Trophoblast cell (in vitro differentiated cells and primary cell): Measurements from ENCODE around the gene RAP1B.
A peak's percentile ranks its signal among the peaks of the same experiment; 100 is the strongest.
"Not testable (repeated sequence)": the region's sequence is repeated elsewhere in the genome, so short reads cannot be mapped to it uniquely, and the experiment has no call there.

Experiments
- DNase-seq, 2 donors: peaks; one replicate each; pipeline ENCODE4 v3.0.0-alpha.2; 2016
- H2AFZ ChIP-seq: 2 replicates; pipeline ENCODE4 v1.6.1; 2013; ENCODE audit warnings: low read length, moderate library complexity, mild to moderate bottlenecking; ENCODE audit not compliant: insufficient read depth, poor library complexity
- H2AK5ac ChIP-seq: 2 replicates; pipeline ENCODE4 v1.6.1; 2013; ENCODE audit warnings: mild to moderate bottlenecking, low read length
- H2BK120ac ChIP-seq: 2 replicates; pipeline ENCODE4 v1.6.1; 2013; ENCODE audit warnings: low read length, mild to moderate bottlenecking, moderate library complexity; ENCODE audit not compliant: insufficient read depth, poor library complexity
- H2BK12ac ChIP-seq: 2 replicates; pipeline ENCODE4 v1.6.1; 2013; ENCODE audit warnings: mild to moderate bottlenecking, low read length, moderate library complexity
- H2BK5ac ChIP-seq: 2 replicates; pipeline ENCODE4 v1.6.1; 2013; ENCODE audit warnings: low read length, low read depth, moderate library complexity, mild to moderate bottlenecking; ENCODE audit not compliant: poor library complexity
- H3K14ac ChIP-seq: 2 replicates; pipeline ENCODE4 v1.6.1; 2013; ENCODE audit warnings: mild to moderate bottlenecking, low read length
- H3K18ac ChIP-seq: 2 replicates; pipeline ENCODE4 v1.6.1; 2013; ENCODE audit warnings: mild to moderate bottlenecking, low read length
- H3K23ac ChIP-seq: 2 replicates; pipeline ENCODE4 v1.6.1; 2013; ENCODE audit warnings: low read length
- H3K27ac ChIP-seq: 2 replicates; pipeline ENCODE4 v1.5.1; 2013; ENCODE audit warnings: low read depth, mild to moderate bottlenecking, inconsistent platforms, low read length, moderate library complexity
- H3K27me3 ChIP-seq: 2 replicates; pipeline ENCODE4 v1.6.1; 2013; ENCODE audit warnings: inconsistent platforms, mild to moderate bottlenecking, low read length, moderate library complexity; ENCODE audit not compliant: insufficient read depth
- H3K36me3 ChIP-seq, 2 experiments: 1 replicate in 1 of 2; 2 replicates in 1 of 2; pipeline ENCODE4 v1.6.1; 2013; ENCODE audit warnings: low read length in 2 of 2, mild to moderate bottlenecking in 2 of 2, moderate library complexity in 1 of 2; ENCODE audit not compliant: insufficient read depth in 2 of 2, control insufficient read depth in 1 of 2
- H3K4ac ChIP-seq: 2 replicates; pipeline ENCODE4 v1.6.1; 2013; ENCODE audit warnings: low read depth, mild to moderate bottlenecking, low read length, moderate library complexity
- H3K4me1 ChIP-seq, 2 experiments: 1 replicate in 1 of 2; 2 replicates in 1 of 2; pipeline ENCODE4 v1.6.1; 2013; ENCODE audit warnings: low read length in 2 of 2, mild to moderate bottlenecking in 2 of 2, moderate library complexity in 1 of 2; ENCODE audit not compliant: insufficient read depth in 2 of 2, control insufficient read depth in 1 of 2
- H3K4me2 ChIP-seq: 2 replicates; pipeline ENCODE4 v1.6.1; 2013; ENCODE audit warnings: inconsistent platforms, mild to moderate bottlenecking, low read length, moderate library complexity
- H3K4me3 ChIP-seq: 2 replicates; pipeline ENCODE4 v1.5.1; 2013; ENCODE audit warnings: mild to moderate bottlenecking, low read depth, low read length, inconsistent platforms
- H3K79me1 ChIP-seq: one replicate; pipeline ENCODE4 v1.6.1; 2013; ENCODE audit warnings: low read length
- H3K79me2 ChIP-seq: 2 replicates; pipeline ENCODE4 v1.6.1; 2013; ENCODE audit warnings: low read length, mild to moderate bottlenecking; ENCODE audit not compliant: control insufficient read depth, insufficient read depth, poor library complexity
- H3K9ac ChIP-seq: 2 replicates; pipeline ENCODE4 v1.6.1; 2013; ENCODE audit warnings: mild to moderate bottlenecking, low read length
- H3K9me3 ChIP-seq: 2 replicates; pipeline ENCODE4 v1.6.1; 2013; ENCODE audit warnings: low read depth, mild to moderate bottlenecking, control low read depth, inconsistent platforms, low read length; ENCODE audit not compliant: insufficient read depth
- H4K12ac ChIP-seq: 2 replicates; pipeline ENCODE4 v1.6.1; 2013; ENCODE audit warnings: low read depth, mild to moderate bottlenecking, low read length, moderate library complexity
- H4K8ac ChIP-seq: 2 replicates; pipeline ENCODE4 v1.6.1; 2013; ENCODE audit warnings: low read depth, mild to moderate bottlenecking, low read length, moderate library complexity
- H4K91ac ChIP-seq: one replicate; pipeline ENCODE4 v1.6.1; 2013; ENCODE audit warnings: low read depth, mild to moderate bottlenecking, low read length, moderate library complexity
- WGBS: extraction: QIAGEN DNeasy Blood & Tissue Kit; methylation state at CpG from one replicate; pipeline ENCODE4 v1.1.7; 2013; ENCODE audit warnings: missing lambda C conversion rate; ENCODE audit not compliant: insufficient read length, insufficient coverage; ENCODE audit errors: extremely low coverage; 5-methylcytosine and 5-hydroxymethylcytosine counted together

Gene RAP1B

DNA sequence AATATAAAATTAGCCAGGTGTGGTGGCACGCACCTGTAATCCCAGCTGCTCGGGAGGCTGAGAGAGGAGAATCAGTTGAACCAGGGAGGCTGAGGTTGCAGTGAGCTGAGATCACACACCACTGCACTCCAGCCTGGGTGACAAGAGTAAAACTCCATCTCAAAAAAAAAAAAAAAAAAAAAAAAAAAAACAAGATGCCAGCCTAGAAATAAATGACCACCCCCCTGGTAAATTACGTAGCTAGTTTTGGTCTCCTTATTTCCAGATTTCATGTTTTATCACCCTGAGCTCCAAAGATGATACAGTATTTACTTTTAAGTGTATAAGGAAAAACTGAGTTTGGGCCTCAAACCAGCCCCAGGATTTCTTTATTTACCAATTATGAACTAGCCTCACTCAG, 26.7 kb downstream of the RAP1B start:
- not testable (repeated sequence) for H3K18ac ChIP-seq, H3K9me3 ChIP-seq, H2AK5ac ChIP-seq, H3K4me1 ChIP-seq, H3K27me3 ChIP-seq, H3K36me3 ChIP-seq, H3K4ac ChIP-seq, H4K12ac ChIP-seq, H3K4me2 ChIP-seq, H3K9ac ChIP-seq, H2BK12ac ChIP-seq, H4K8ac ChIP-seq, H3K27ac ChIP-seq, DNase-seq, H2BK5ac ChIP-seq, H3K23ac ChIP-seq, H3K4me3 ChIP-seq, H3K79me1 ChIP-seq, H4K91ac ChIP-seq, H2AFZ ChIP-seq, H3K79me2 ChIP-seq, H2BK120ac ChIP-seq, H3K14ac ChIP-seq
- WGBS = no CpG with 5 or more reads among the region's 3 CpGs

DNA sequence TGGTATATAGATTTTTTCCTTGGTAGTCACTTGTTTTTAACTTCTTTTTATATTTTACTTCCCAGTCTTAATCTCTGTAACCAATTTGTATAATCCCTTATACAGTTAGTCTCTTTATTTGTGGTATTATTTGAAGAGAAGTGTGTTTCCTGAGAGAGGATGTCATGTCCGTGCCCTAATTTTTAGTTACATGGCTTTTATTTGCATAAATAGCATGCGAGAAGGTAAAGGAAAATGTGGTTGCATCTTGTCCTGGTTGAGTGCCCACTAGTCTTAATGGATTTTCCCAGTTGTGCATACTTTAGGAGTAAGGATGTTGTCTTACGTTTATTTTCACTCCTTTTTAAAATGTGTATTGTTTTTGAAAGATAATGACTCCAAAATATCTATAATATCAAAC, 27.5 kb downstream of the RAP1B start:
- no peak overlapping the region for H3K18ac ChIP-seq
- H2AK5ac ChIP-seq = no peak overlapping the region
- H3K9ac ChIP-seq = no peak overlapping the region
- no CpG with 5 or more reads among the region's 3 CpGs for WGBS
- H2BK5ac ChIP-seq = no peak overlapping the region
- H3K79me2 ChIP-seq = peaks cover 2% of the 10 kb centered on the region
- DNase-seq = no peak
- H3K27ac ChIP-seq = no peak overlapping the region
- no peak overlapping the region for H3K4me2 ChIP-seq
- no peak overlapping the region for H4K91ac ChIP-seq
- H3K23ac ChIP-seq = no peak overlapping the region
- peaks cover 0 to 3% of the 10 kb centered on the region in 2 experiments for H3K4me1 ChIP-seq
- H3K27me3 ChIP-seq = no peaks in the 10 kb centered on the region
- H4K12ac ChIP-seq = no peak overlapping the region
- H3K14ac ChIP-seq = no peak overlapping the region
- H2BK12ac ChIP-seq = no peak overlapping the region
- no peak overlapping the region for H4K8ac ChIP-seq
- no peak overlapping the region for H3K4me3 ChIP-seq
- no peak overlapping the region for H2BK120ac ChIP-seq
- no peaks in the 10 kb centered on the region for H3K79me1 ChIP-seq
- no peak overlapping the region for H2AFZ ChIP-seq
- peaks cover 6 to 7% of the 10 kb centered on the region in 2 experiments for H3K36me3 ChIP-seq
- no peak overlapping the region for H3K4ac ChIP-seq
- no peaks in the 10 kb centered on the region for H3K9me3 ChIP-seq

GRCh38 chr12:68638721-68639395, 28.2 kb downstream of the RAP1B start:
- Histone ChIP-seq H3K9me3 (no peaks in the 10 kb centered on the region), H4K12ac (no peak overlapping the region), H2BK5ac (no peak overlapping the region), H3K4ac (peak overlapping the region; percentile 33), H3K9ac (no peak overlapping the region), H3K79me2 (peaks cover 2% of the 10 kb centered on the region), H3K23ac (no peak overlapping the region), H3K27me3 (no peaks in the 10 kb centered on the region), H2AK5ac (no peak overlapping the region), H4K91ac (no peak overlapping the region), H3K14ac (no peak overlapping the region), H3K18ac (no peak overlapping the region), H3K36me3 (peaks cover 6 to 7% of the 10 kb centered on the region in 2 experiments), H2BK12ac (no peak overlapping the region), H3K27ac (no peak overlapping the region), H3K4me2 (no peak overlapping the region), H3K4me3 (no peak overlapping the region), H2AFZ (no peak overlapping the region), H3K4me1 (peaks cover 0 to 3% of the 10 kb centered on the region in 2 experiments), H3K79me1 (no peaks in the 10 kb centered on the region), H2BK120ac (no peak overlapping the region), H4K8ac (no peak overlapping the region)
- peak; percentile 81 to 82 for DNase-seq
- no CpG with 5 or more reads among the region's 12 CpGs for WGBS

GRCh38 chr12:68639396-68639767, 28.7 kb downstream of the RAP1B start:
- no peak overlapping the region for H2AFZ ChIP-seq
- H3K27ac ChIP-seq = no peak overlapping the region
- peaks cover 2% of the 10 kb centered on the region for H3K79me2 ChIP-seq
- no peak overlapping the region for H3K18ac ChIP-seq
- H2BK120ac ChIP-seq = no peak overlapping the region
- no peak overlapping the region for H3K14ac ChIP-seq
- no peaks in the 10 kb centered on the region for H3K79me1 ChIP-seq
- no peak overlapping the region for H2BK5ac ChIP-seq
- H4K12ac ChIP-seq = no peak overlapping the region
- no peak overlapping the region for H3K4me3 ChIP-seq
- no peaks in the 10 kb centered on the region for H3K9me3 ChIP-seq
- H4K8ac ChIP-seq = no peak overlapping the region
- H2BK12ac ChIP-seq = no peak overlapping the region
- no peaks in the 10 kb centered on the region for H3K27me3 ChIP-seq
- peak overlapping the region; percentile 47 for H3K4ac ChIP-seq
- no peak overlapping the region for H3K4me2 ChIP-seq
- H3K9ac ChIP-seq = no peak overlapping the region
- peaks cover 0 to 3% of the 10 kb centered on the region in 2 experiments for H3K4me1 ChIP-seq
- no peak overlapping the region for H2AK5ac ChIP-seq
- H3K36me3 ChIP-seq = peaks cover 6 to 7% of the 10 kb centered on the region in 2 experiments
- H4K91ac ChIP-seq = no peak overlapping the region
- no CpG with 5 or more reads among the region's 1 CpG for WGBS
- H3K23ac ChIP-seq = no peak overlapping the region
- no peak for DNase-seq
